HepG2 (cell line): Measurements from ENCODE around the gene CDC6. TPM values are rescaled to one million over a fixed set of nuclear protein-coding genes. Genes with fewer than 3 reads are reported as not detected.

ENCODE experiments used
- ARID5B ChIP-seq: IDR thresholded peaks from 2 replicates; pipeline ENCODE4 v1.4.0; 2020; ENCODE audit warnings: mild to moderate bottlenecking, missing genetic modification reagents
- EP300 ChIP-seq, 3 experiments: sonication (generic) in 1 of 3; formaldehyde crosslinking in 1 of 3; IDR thresholded peaks; 2 replicates each; pipeline versions ENCODE4 v1.5.1 to v1.6.1; 2011 to 2020; ENCODE audit warnings: low read depth in 2 of 3, low read length in 2 of 3, borderline replicate concordance in 1 of 3, improper control_type of control experiment in 1 of 3, mild to moderate bottlenecking in 1 of 3, missing genetic modification reagents in 1 of 3, moderate library complexity in 1 of 3
- GATAD2A ChIP-seq: IDR thresholded peaks from 2 replicates; pipeline ENCODE4 v1.6.1; 2016
- GPN1 ChIP-seq: sonication (generic); formaldehyde crosslinking; IDR thresholded peaks from 2 replicates; pipeline ENCODE4 v1.5.1; 2020; ENCODE audit warnings: missing genetic modification reagents, borderline replicate concordance
- HNF4A ChIP-seq: sonication (generic); formaldehyde crosslinking; IDR thresholded peaks from 2 replicates; pipeline ENCODE4 v1.4.0; 2020; ENCODE audit warnings: missing genetic modification reagents
- KDM6A ChIP-seq: IDR thresholded peaks from 2 replicates; pipeline ENCODE4 v1.6.1; 2016; ENCODE audit warnings: low read depth
- KLF13 ChIP-seq: sonication (generic); formaldehyde crosslinking; IDR thresholded peaks from 2 replicates; pipeline ENCODE4 v1.4.0; 2020; ENCODE audit warnings: mild to moderate bottlenecking, missing genetic modification reagents
- MED1 ChIP-seq: sonication (generic); formaldehyde crosslinking; IDR thresholded peaks from 2 replicates; pipeline ENCODE4 v1.4.0; 2020; ENCODE audit warnings: missing genetic modification reagents
- MXD1 ChIP-seq: sonication (generic); formaldehyde crosslinking; IDR thresholded peaks from 2 replicates; pipeline ENCODE4 v1.4.0; 2020; ENCODE audit warnings: mild to moderate bottlenecking, missing genetic modification reagents
- NAIF1 ChIP-seq: sonication (generic); formaldehyde crosslinking; IDR thresholded peaks from 2 replicates; pipeline ENCODE4 v1.5.0; 2020; ENCODE audit warnings: mild to moderate bottlenecking, missing genetic modification reagents, borderline replicate concordance
- REPIN1 ChIP-seq: sonication (generic); formaldehyde crosslinking; IDR thresholded peaks from 2 replicates; pipeline ENCODE4 v1.8.0; 2022; ENCODE audit warnings: missing genetic modification reagents, low read depth, mild to moderate bottlenecking, borderline replicate concordance
- THAP11 ChIP-seq: IDR thresholded peaks from 2 replicates; pipeline ENCODE4 v1.6.1; 2016; ENCODE audit warnings: missing biosample characterization, missing genetic modification reagents
- THYN1 ChIP-seq: sonication (generic); formaldehyde crosslinking; IDR thresholded peaks from 2 replicates; pipeline ENCODE4 v1.8.1; 2023; ENCODE audit warnings: low read depth, mild to moderate bottlenecking, moderate library complexity, missing genetic modification reagents, borderline replicate concordance
- ZBTB10 ChIP-seq: sonication (generic); formaldehyde crosslinking; IDR thresholded peaks from 2 replicates; pipeline ENCODE4 v1.4.0; 2020; ENCODE audit warnings: missing genetic modification reagents, borderline replicate concordance
- ZBTB7B ChIP-seq: sonication (generic); formaldehyde crosslinking; IDR thresholded peaks from 2 replicates; pipeline ENCODE4 v1.4.0; 2020; ENCODE audit warnings: missing genetic modification reagents
- ZNF281 ChIP-seq: sonication (generic); formaldehyde crosslinking; IDR thresholded peaks from 2 replicates; pipeline ENCODE4 v1.4.0; 2020; ENCODE audit warnings: missing genetic modification reagents, borderline replicate concordance
- ZNF317 ChIP-seq: sonication (generic); formaldehyde crosslinking; IDR thresholded peaks from 2 replicates; pipeline ENCODE4 v1.5.0; 2020; ENCODE audit warnings: mild to moderate bottlenecking, missing genetic modification reagents
- ZNF383 ChIP-seq: sonication (generic); formaldehyde crosslinking; IDR thresholded peaks from 2 replicates; pipeline ENCODE4 v1.4.0; 2020; ENCODE audit warnings: missing genetic modification reagents, mild to moderate bottlenecking, borderline replicate concordance
- ZNF598 ChIP-seq: sonication (generic); formaldehyde crosslinking; IDR thresholded peaks from 2 replicates; pipeline ENCODE4 v1.5.1; 2020; ENCODE audit warnings: mild to moderate bottlenecking, missing genetic modification reagents, borderline replicate concordance
- ZNF629 ChIP-seq: sonication (generic); formaldehyde crosslinking; conservative IDR thresholded peaks from 2 replicates; pipeline ENCODE4 v1.5.0; 2020; ENCODE audit warnings: missing genetic modification reagents
- polyA plus RNA-seq, 8 experiments: library from polyadenylated mRNA; depleted of rRNA in 3 of 8; stranded (reverse) in 7 of 8; unstranded in 1 of 8; fragments of >200 nt; fragmentation: Illumina TruSeq in 4 of 8; extraction: Trizol in 4 of 8; gene quantifications; 2 replicates each; pipeline versions ENCODE4 v1.2.1 to v1.2.3, GENCODE V29; 2011 to 2016; ENCODE audit warnings: low read depth in 4 of 8, missing spikeins in 1 of 8, mixed read lengths in 1 of 8; ENCODE audit not compliant: insufficient read depth in 1 of 8
- total RNA-seq, 5 experiments: library from RNA; depleted of rRNA; stranded (reverse); fragments of >200 nt; fragmentation: Illumina TruSeq; extraction: Trizol; gene quantifications; 2 replicates each; pipeline ENCODE4 v1.2.3, GENCODE V29; 2016; ENCODE audit warnings: low read depth in 1 of 5

CDC6 gene
- total and polyA plus RNA-seq, 2 of the 13 experiments (the other 11 are each of a cell fraction or from before 2014, with no cell fraction given) = 17.4 to 114 TPM

GRCh38 chr17:40286473-40286872 lies 1.2 kb upstream of the CDC6 start (continued):
- TF ChIP-seq ARID5B = peak; percentile 56; the same call in 1 of the 2 replicates
- TF ChIP-seq ZNF317 (CRISPR knock-in tag) = 0 out of 2 replicates have a peak, but pooled peaks have one; percentile 36
- no peak for TF ChIP-seq GPN1
- 0 out of 2 replicates have a peak, but pooled peaks have one; percentile 48 for TF ChIP-seq ZBTB10 (CRISPR knock-in tag)
- TF ChIP-seq REPIN1 (CRISPR knock-in tag) = peak; percentile 55; the same call in 1 of the 2 replicates
- 0 out of 2 replicates have a peak, but pooled peaks have one; percentile 17 for TF ChIP-seq ZNF281 (CRISPR knock-in tag)
- TF ChIP-seq ZNF629 (CRISPR knock-in tag) = no peak
- TF ChIP-seq ZNF598 (CRISPR knock-in tag) = no peak
- TF ChIP-seq MED1 (CRISPR knock-in tag) = peak; percentile 41; the same call in 1 of the 2 replicates
- peak; percentile 70 for TF ChIP-seq HNF4A (CRISPR knock-in tag)
- TF ChIP-seq MXD1 (CRISPR knock-in tag) = no peak
- peak; percentile 71 for TF ChIP-seq THAP11 (CRISPR knock-in tag)
- TF ChIP-seq ZNF383 = no peak
- TF ChIP-seq KLF13 (CRISPR knock-in tag) = no peak
- TF ChIP-seq EP300 (IDR thresholded peaks at IDR 0.05; ENCODE audit: low read depth in 2 of 2, low read length in 2 of 2) = peak in 1 of 2 experiments; percentile 43; a peak in 1 of 4 replicates
- TF ChIP-seq EP300 (CRISPR knock-in tag; IDR thresholded peaks at IDR 0.05; ENCODE audit: borderline replicate concordance) = no peak
- TF ChIP-seq GATAD2A = peak; percentile 54
- 0 out of 2 replicates have a peak, but pooled peaks have one; percentile 56 for TF ChIP-seq THYN1 (CRISPR knock-in tag)
- peak; percentile 91 for TF ChIP-seq ZBTB7B (CRISPR knock-in tag)
- TF ChIP-seq NAIF1 (CRISPR knock-in tag) = no peak
- TF ChIP-seq KDM6A = 0 out of 2 replicates have a peak, but pooled peaks have one; percentile 15
